ENCODE data around the gene STAT5A. TPM values are rescaled to one million over a fixed set of nuclear protein-coding genes. Genes with fewer than 3 reads are reported as not detected.
A peak's percentile ranks its signal among the peaks of the same experiment; 100 is the strongest.

STAT5A gene
- polyA plus RNA-seq, 1 donor from 2014 or later = 0.28 TPM

DNA sequence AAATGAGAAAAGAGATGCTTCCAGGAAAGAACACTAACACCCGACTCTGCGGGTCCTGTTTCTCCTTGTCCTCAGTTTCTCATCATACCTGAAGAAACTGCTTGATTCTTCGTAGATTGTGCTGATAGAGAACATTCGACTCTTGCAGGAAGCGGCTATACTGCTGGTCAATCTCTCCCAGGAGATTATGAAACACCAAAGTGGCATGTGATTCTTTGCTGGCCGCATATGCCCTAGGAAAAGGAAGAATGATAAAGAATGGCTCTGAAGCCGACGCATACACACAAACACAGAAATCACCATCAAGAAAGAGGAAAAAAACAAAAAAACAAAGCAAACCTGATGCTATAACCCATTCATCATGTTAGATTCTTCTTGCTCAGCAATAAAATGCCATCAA lies 58.2 kb downstream of the STAT5A start:
- Histone ChIP-seq H3K36me3 (ENCODE audit: insufficient read depth, low read length) (peaks cover 2% of the 10 kb centered on the region), H3K9me3 (ENCODE audit: low read length) (no peaks in the 10 kb centered on the region), H3K79me2 (replicated peaks; ENCODE audit: insufficient read depth, low read length) (no peaks in the 10 kb centered on the region), H2AFZ (ENCODE audit: low read depth, low read length) (no peak overlapping the region), H3K27me3 (ENCODE audit: insufficient read depth, low read depth, low read length) (no peaks in the 10 kb centered on the region), H4K20me1 (ENCODE audit: insufficient read depth) (no peaks in the 10 kb centered on the region), H3F3A (ENCODE audit: insufficient read depth, low read length, poor library complexity, severe bottlenecking) (no peaks in the 10 kb centered on the region), H3K27ac (ENCODE audit: low read length) (peak overlapping the region; percentile 64), H3K9me2 (ENCODE audit: insufficient read depth, low read length) (no peaks in the 10 kb centered on the region), H3K4me3 (ENCODE audit: low read length) (no peak overlapping the region), H3K9ac (ENCODE audit: low read length) (no peak overlapping the region), H3K4me2 (ENCODE audit: low read length) (no peak overlapping the region)
- TF ChIP-seq CTCF (IDR thresholded peaks at IDR 0.05; ENCODE audit: poor library complexity, severe bottlenecking) (no peak), RAD21 (conservative IDR thresholded peaks at IDR 0.05) (no peak), EZH2 (IDR thresholded peaks at IDR 0.05; ENCODE audit: borderline replicate concordance, insufficient read depth, low read length, poor library complexity, severe bottlenecking) (no peak), SMC3 (conservative IDR thresholded peaks at IDR 0.05; ENCODE audit: poor library complexity) (no peak), EP300 (conservative IDR thresholded peaks at IDR 0.05; ENCODE audit: poor library complexity, severe bottlenecking) (no peak), TAF1 (IDR thresholded peaks at IDR 0.05; ENCODE audit: low read depth) (no peak), POLR2AphosphoS5 (IDR thresholded peaks at IDR 0.05) (no peak), MXI1 (conservative IDR thresholded peaks at IDR 0.05; ENCODE audit: poor library complexity, severe bottlenecking) (no peak)
- TF ChIP-seq, protein P1, sequence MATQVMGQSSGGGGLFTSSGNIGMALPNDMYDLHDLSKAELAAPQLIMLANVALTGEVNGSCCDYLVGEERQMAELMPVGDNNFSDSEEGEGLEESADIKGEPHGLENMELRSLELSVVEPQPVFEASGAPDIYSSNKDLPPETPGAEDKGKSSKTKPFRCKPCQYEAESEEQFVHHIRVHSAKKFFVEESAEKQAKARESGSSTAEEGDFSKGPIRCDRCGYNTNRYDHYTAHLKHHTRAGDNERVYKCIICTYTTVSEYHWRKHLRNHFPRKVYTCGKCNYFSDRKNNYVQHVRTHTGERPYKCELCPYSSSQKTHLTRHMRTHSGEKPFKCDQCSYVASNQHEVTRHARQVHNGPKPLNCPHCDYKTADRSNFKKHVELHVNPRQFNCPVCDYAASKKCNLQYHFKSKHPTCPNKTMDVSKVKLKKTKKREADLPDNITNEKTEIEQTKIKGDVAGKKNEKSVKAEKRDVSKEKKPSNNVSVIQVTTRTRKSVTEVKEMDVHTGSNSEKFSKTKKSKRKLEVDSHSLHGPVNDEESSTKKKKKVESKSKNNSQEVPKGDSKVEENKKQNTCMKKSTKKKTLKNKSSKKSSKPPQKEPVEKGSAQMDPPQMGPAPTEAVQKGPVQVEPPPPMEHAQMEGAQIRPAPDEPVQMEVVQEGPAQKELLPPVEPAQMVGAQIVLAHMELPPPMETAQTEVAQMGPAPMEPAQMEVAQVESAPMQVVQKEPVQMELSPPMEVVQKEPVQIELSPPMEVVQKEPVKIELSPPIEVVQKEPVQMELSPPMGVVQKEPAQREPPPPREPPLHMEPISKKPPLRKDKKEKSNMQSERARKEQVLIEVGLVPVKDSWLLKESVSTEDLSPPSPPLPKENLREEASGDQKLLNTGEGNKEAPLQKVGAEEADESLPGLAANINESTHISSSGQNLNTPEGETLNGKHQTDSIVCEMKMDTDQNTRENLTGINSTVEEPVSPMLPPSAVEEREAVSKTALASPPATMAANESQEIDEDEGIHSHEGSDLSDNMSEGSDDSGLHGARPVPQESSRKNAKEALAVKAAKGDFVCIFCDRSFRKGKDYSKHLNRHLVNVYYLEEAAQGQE (IDR thresholded peaks at IDR 0.05; ENCODE audit: borderline replicate concordance) = no peak

GRCh38 chr17:42347198-42347597 lies 58.9 kb downstream of the STAT5A start:
- Histone ChIP-seq H3K9me3 (ENCODE audit: low read length) (no peaks in the 10 kb centered on the region), H3K9ac (ENCODE audit: low read length) (no peak overlapping the region), H3K27ac (ENCODE audit: low read length) (no peak overlapping the region), H3K36me3 (ENCODE audit: insufficient read depth, low read length) (no peaks in the 10 kb centered on the region), H3K4me3 (ENCODE audit: low read length) (no peak overlapping the region), H4K20me1 (ENCODE audit: insufficient read depth) (no peaks in the 10 kb centered on the region), H3K9me2 (ENCODE audit: insufficient read depth, low read length) (no peaks in the 10 kb centered on the region), H3F3A (ENCODE audit: insufficient read depth, low read length, poor library complexity, severe bottlenecking) (no peaks in the 10 kb centered on the region), H2AFZ (ENCODE audit: low read depth, low read length) (no peak overlapping the region), H3K27me3 (ENCODE audit: insufficient read depth, low read depth, low read length) (no peaks in the 10 kb centered on the region), H3K79me2 (replicated peaks; ENCODE audit: insufficient read depth, low read length) (no peaks in the 10 kb centered on the region), H3K4me2 (ENCODE audit: low read length) (no peak overlapping the region)
- TF ChIP-seq MXI1 (conservative IDR thresholded peaks at IDR 0.05; ENCODE audit: poor library complexity, severe bottlenecking) = no peak
- no peak for TF ChIP-seq CTCF (IDR thresholded peaks at IDR 0.05; ENCODE audit: poor library complexity, severe bottlenecking)
- TF ChIP-seq EZH2 (IDR thresholded peaks at IDR 0.05; ENCODE audit: borderline replicate concordance, insufficient read depth, low read length, poor library complexity, severe bottlenecking) = no peak
- TF ChIP-seq POLR2AphosphoS5 (IDR thresholded peaks at IDR 0.05) = no peak
